Upper lobe of left lung (tissue), 4 donors: Measurements from ENCODE around the gene KRT3.

Experiments
- CTCF ChIP-seq, 6 experiments: fragments of 450-650 bp in 4 of 6; fragments of 200-600 bp in 2 of 6; sonication (generic) in 2 of 6; IDR thresholded peaks; one replicate each; pipeline ENCODE4 v1.5.1; 2016 to 2019; ENCODE audit warnings: antibody characterized with exemption in 6 of 6
- POLR2A ChIP-seq, 4 donors: fragments of 450-650 bp; IDR thresholded peaks; one replicate each; pipeline ENCODE4 v1.5.1; 2016 to 2017; ENCODE audit warnings: antibody characterized with exemption in 4 of 4, mild to moderate bottlenecking in 2 of 4

GRCh38 chr12:52826611-52827498 is 30.9 kb upstream of the KRT3 start:
- TF ChIP-seq POLR2A (IDR thresholded peaks at IDR 0.05): no peak
- TF ChIP-seq CTCF (IDR thresholded peaks at IDR 0.05): no peak
